HepG2 (cell line): ENCODE measurements around the gene ZNF213. TPM values are rescaled to one million over a fixed set of nuclear protein-coding genes. Genes with fewer than 3 reads are reported as not detected.

Experiments
- ATAC-seq: fragments of 200-7000 bp; cut with Tn5 transposase; 3 replicates; pipeline ENCODE4 v1.9.1; 2020; ENCODE audit warnings: mild to moderate bottlenecking, moderate library complexity
- BruUV-seq: library from RNA; stranded (reverse); fragments of 400-500 nt; replicated peaks from 2 replicates; lab custom pipeline; 2021; lab: Mats Ljungman, UMichigan
- CTCF ChIA-PET: fragments of 300-600 bp; formaldehyde crosslinking; extraction: SDS; loops from one replicate; lab custom pipeline; 2021; ENCODE audit warnings: low total read pairs, inconsistent platforms, low intra/inter-chr PET ratio; lab: Yijun Ruan, JAX
- POLR2A ChIA-PET: fragments of 350-600 bp; sonication (Branson Sonifier 250); formaldehyde crosslinking; loops from one replicate; lab custom pipeline; 2020; ENCODE audit warnings: antibody characterized with exemption, inconsistent platforms; lab: Yijun Ruan, JAX
- DNase-seq: peaks from one replicate; pipeline ENCODE4 v3.0.0-alpha.2; 2015; ENCODE audit warnings: low spot score
- FAIRE-seq: peaks from 3 replicates; lab custom pipeline; 2011; peaks lifted over from hg19 to GRCh38; lab: Jason Lieb, UNC
- H2AFZ ChIP-seq: one replicate; pipeline ENCODE4 v1.6.1; 2011; ENCODE audit warnings: low read length, inconsistent platforms
- H3K27ac ChIP-seq: fragments of 300-600 bp; 3 replicates; pipeline ENCODE4 v1.8.0; 2011; ENCODE audit warnings: mixed run types, mild to moderate bottlenecking, mixed read lengths, low read length, inconsistent platforms; ENCODE audit not compliant: insufficient read depth; ENCODE audit errors: extremely low read length
- H3K27me3 ChIP-seq, 2 experiments: fragments of 200-600 bp in 1 of 2; 2 replicates in 1 of 2; 3 replicates in 1 of 2; pipeline versions ENCODE4 v1.6.0 to v1.8.0; 2011; ENCODE audit warnings: low read length in 2 of 2, mild to moderate bottlenecking in 2 of 2, moderate library complexity in 2 of 2, inconsistent platforms in 1 of 2; ENCODE audit not compliant: insufficient read depth in 2 of 2, control insufficient read depth in 1 of 2
- H3K36me3 ChIP-seq, 2 experiments: fragments of 200-600 bp in 1 of 2; replicated peaks in 1 of 2; 2 replicates in 1 of 2; 3 replicates in 1 of 2; pipeline versions ENCODE4 v1.5.1 to v1.8.0; 2011; ENCODE audit warnings: low read length in 2 of 2, inconsistent platforms in 1 of 2; ENCODE audit not compliant: insufficient read depth in 2 of 2, control insufficient read depth in 1 of 2
- H3K4me1 ChIP-seq: 2 replicates; pipeline ENCODE4 v1.5.1; 2012; ENCODE audit warnings: low read length, inconsistent platforms; ENCODE audit not compliant: insufficient read depth
- H3K4me2 ChIP-seq: 2 replicates; pipeline ENCODE4 v1.6.0; 2011; ENCODE audit warnings: low read depth, low read length, inconsistent platforms
- H3K4me3 ChIP-seq, 3 experiments: fragments of 200-600 bp in 1 of 3; sonication (generic), shearing (Covaris generic) in 1 of 3; replicated peaks in 1 of 3; 2 replicates each; pipeline ENCODE4 v1.5.1; 2011 to 2016; ENCODE audit warnings: low read length in 3 of 3, inconsistent platforms in 2 of 3, low read depth in 2 of 3, mild to moderate bottlenecking in 2 of 3, control low read depth in 1 of 3, mixed read lengths in 1 of 3; ENCODE audit not compliant: insufficient read depth in 1 of 3
- H3K79me2 ChIP-seq: one replicate; pipeline ENCODE4 v1.6.1; 2011; ENCODE audit warnings: low read length, inconsistent platforms; ENCODE audit not compliant: insufficient read depth
- H3K9ac ChIP-seq: 2 replicates; pipeline ENCODE4 v1.6.0; 2011; ENCODE audit warnings: mild to moderate bottlenecking, low read depth, low read length, inconsistent platforms; ENCODE audit not compliant: insufficient read depth
- H3K9me3 ChIP-seq: 2 replicates; pipeline ENCODE4 v1.5.1; 2012; ENCODE audit warnings: mild to moderate bottlenecking, low read length
- H4K20me1 ChIP-seq: 2 replicates; pipeline ENCODE4 v1.6.0; 2011; ENCODE audit warnings: inconsistent platforms, mild to moderate bottlenecking, low read length, moderate library complexity; ENCODE audit not compliant: insufficient read depth
- POLR2AphosphoS2 ChIP-seq: IDR thresholded peaks from 2 replicates; pipeline ENCODE4 v1.6.1; 2011; ENCODE audit warnings: low read depth, low read length, improper control_type of control experiment
- SRY ChIP-seq: sonication (generic); formaldehyde crosslinking; IDR thresholded peaks from 2 replicates; pipeline ENCODE4 v1.8.0; 2022; ENCODE audit warnings: mild to moderate bottlenecking, missing genetic modification reagents
- TEF ChIP-seq: sonication (generic); formaldehyde crosslinking; IDR thresholded peaks from 2 replicates; pipeline ENCODE4 v1.5.0; 2020; ENCODE audit warnings: missing genetic modification reagents
- ZNF343 ChIP-seq: sonication (generic); formaldehyde crosslinking; IDR thresholded peaks from 2 replicates; pipeline ENCODE4 v1.4.0; 2020; ENCODE audit warnings: mild to moderate bottlenecking, missing genetic modification reagents
- ZNF549 ChIP-seq: sonication (generic); formaldehyde crosslinking; IDR thresholded peaks from 2 replicates; pipeline ENCODE4 v1.5.0; 2020; ENCODE audit warnings: missing genetic modification reagents
- ZNF576 ChIP-seq: sonication (generic); formaldehyde crosslinking; IDR thresholded peaks from 2 replicates; pipeline ENCODE4 v1.4.0; 2020; ENCODE audit warnings: mild to moderate bottlenecking, missing genetic modification reagents
- ZNF577 ChIP-seq: sonication (generic); formaldehyde crosslinking; IDR thresholded peaks from 2 replicates; pipeline ENCODE4 v1.4.0; 2020; ENCODE audit warnings: mild to moderate bottlenecking, low read depth, missing genetic modification reagents, borderline replicate concordance
- WGBS: methylation state at CpG from one replicate; pipeline ENCODE4 v1.1.6; 2017; ENCODE audit warnings: low lambda C conversion rate; 5-methylcytosine and 5-hydroxymethylcytosine counted together
- in situ Hi-C: cut with HindIII; loops from 2 replicates; pipeline ENCODE4 v1.10.0; 2017; ENCODE audit warnings: low pct_unique_long_range_greater_than_20kb; ENCODE audit not compliant: extremely low pct_ligation_motif_present
- intact Hi-C: fragments of 100-400 bp; cut with micrococcal nuclease; formaldehyde crosslinking; loops from one replicate; pipeline ENCODE4 v1.10.0; 2022; ENCODE audit not compliant: unreplicated experiment
- polyA plus RNA-seq, 8 experiments: library from polyadenylated mRNA; depleted of rRNA in 3 of 8; stranded (reverse) in 7 of 8; unstranded in 1 of 8; fragments of >200 nt; fragmentation: Illumina TruSeq in 4 of 8; extraction: Trizol in 4 of 8; gene quantifications; 2 replicates each; pipeline versions ENCODE4 v1.2.1 to v1.2.3, GENCODE V29; 2011 to 2016; ENCODE audit warnings: low read depth in 4 of 8, missing spikeins in 1 of 8, mixed read lengths in 1 of 8; ENCODE audit not compliant: insufficient read depth in 1 of 8
- total RNA-seq, 5 experiments: library from RNA; depleted of rRNA; stranded (reverse); fragments of >200 nt; fragmentation: Illumina TruSeq; extraction: Trizol; gene quantifications; 2 replicates each; pipeline ENCODE4 v1.2.3, GENCODE V29; 2016; ENCODE audit warnings: low read depth in 1 of 5

The ZNF213 gene
- total and polyA plus RNA-seq, 2 of the 13 experiments (the other 11 are each of a cell fraction or from before 2014, with no cell fraction given), result 0.59 to 0.97 TPM

- no peak for TF ChIP-seq TEF (CRISPR knock-in tag)
- no peak for TF ChIP-seq POLR2AphosphoS2
- TF ChIP-seq ZNF576 (CRISPR knock-in tag), result no peak
- TF ChIP-seq ZNF549 (CRISPR knock-in tag), result no peak
Measured at GRCh38 chr16:3118846-3119245, 16.0 kb upstream of the ZNF213 start (continued).

GRCh38 chr16:3119286-3119685, 15.5 kb upstream of the ZNF213 start:
- intact Hi-C loops (no loop called here), in situ Hi-C loops (no loop called here)
- Histone ChIP-seq H3K4me3 (no peak overlapping the region), H2AFZ (no peak overlapping the region), H3K27me3 (no peaks in the 10 kb centered on the region), H3K27ac (no peak overlapping the region), H3K36me3 (peaks cover 4 to 9% of the 10 kb centered on the region in 2 experiments; a peak in 4 of 5 replicates), H3K79me2 (no peaks in the 10 kb centered on the region), H3K4me2 (no peak overlapping the region), H3K9me3 (no peaks in the 10 kb centered on the region), H3K9ac (no peak overlapping the region), H4K20me1 (no peaks in the 10 kb centered on the region), H3K4me1 (peaks cover 11% of the 10 kb centered on the region)
- ATAC-seq (no peak), DNase-seq (no peak), FAIRE-seq (no peak)
- no peak for TF ChIP-seq SRY (CRISPR knock-in tag)
- TF ChIP-seq ZNF343 (CRISPR knock-in tag), result no peak
- no peak for TF ChIP-seq ZNF577 (CRISPR knock-in tag)
- POLR2A ChIA-PET, result interaction anchor here (1.6 kb wide), 1 partner anchor 16 kb away, joined by 11 read pairs; the partner anchor contains the start of gene ZNF213
- BruUV-seq, result no TSS peak
- 99% methylated on average over 15 of the region's 33 CpGs for WGBS
- CTCF ChIA-PET, result no interaction called here
